Fibroblast of the aortic adventitia (primary cell): ENCODE measurements around the gene BAZ1B. TPM values are rescaled to one million over a fixed set of nuclear protein-coding genes. Genes with fewer than 3 reads are reported as not detected.
"Not testable (repeated sequence)": the region's sequence is repeated elsewhere in the genome, so short reads cannot be mapped to it uniquely, and the experiment has no call there.

Experiments
- DNase-seq: peaks from one replicate; pipeline ENCODE4 v3.0.0-alpha.2; 2010; ENCODE audit warnings: low read depth
- H3K4me3 ChIP-seq: 2 replicates; pipeline ENCODE4 v1.5.1; 2011; ENCODE audit warnings: low read depth, mild to moderate bottlenecking, control low read depth, low read length, moderate library complexity
- CTCF ChIP-seq: IDR thresholded peaks from 2 replicates; pipeline ENCODE4 v1.5.1; 2011; ENCODE audit warnings: mild to moderate bottlenecking, low read length, control low read depth, inconsistent platforms; ENCODE audit not compliant: insufficient read depth
- total RNA-seq: library from RNA; depleted of rRNA; stranded (reverse); fragments of >200 nt; gene quantifications from 2 replicates; pipeline ENCODE4 v1.2.3, GENCODE V29; 2012; ENCODE audit warnings: low replicate concordance

BAZ1B gene
- total RNA-seq = 75.6 and 175 TPM in 2 replicates

GRCh38 chr7:73522105-73522872 is at the start of gene BAZ1B:
Gene BAZ1B, minus strand, starts transcription at chr7:73522293. Its CDS starts 360 bp downstream, at chr7:73521933.
- TF ChIP-seq CTCF = peak; percentile 21
- peak; percentile 99 for DNase-seq
- peak within 1 kb of the TSS; percentile 78 for H3K4me3 ChIP-seq

DNA sequence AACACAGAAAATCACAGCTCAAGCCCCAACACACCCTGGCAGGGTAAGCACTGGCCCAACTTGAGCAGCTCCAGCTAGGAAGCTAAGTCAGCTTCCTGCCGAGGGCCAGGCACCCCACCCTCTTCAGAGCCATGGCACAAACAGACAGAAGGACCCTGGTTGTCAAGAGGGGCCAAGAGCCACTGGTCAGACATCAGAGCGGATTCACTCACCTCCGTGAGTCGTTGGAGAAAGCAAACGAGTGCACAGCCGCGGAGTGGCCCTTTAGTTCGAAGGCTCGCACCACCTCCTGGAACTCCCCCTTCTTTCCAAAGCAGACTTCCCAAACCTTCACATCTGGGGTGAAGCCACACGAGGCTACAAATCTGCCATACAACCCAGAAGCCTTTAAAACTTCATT is 48.9 kb upstream of the BAZ1B start:
- H3K4me3 ChIP-seq = no peak overlapping the region
- TF ChIP-seq CTCF = no peak
- DNase-seq = no peak

- no peak overlapping the region for H3K4me3 ChIP-seq
- DNase-seq = no peak
- no peak for TF ChIP-seq CTCF
Measured at GRCh38 chr7:73570521-73570920, 48.4 kb upstream of the BAZ1B start.

- no peak overlapping the region for H3K4me3 ChIP-seq
- no peak for DNase-seq
- TF ChIP-seq CTCF = no peak
Measured at GRCh38 chr7:73569042-73569608, 47.0 kb upstream of the BAZ1B start.

DNA sequence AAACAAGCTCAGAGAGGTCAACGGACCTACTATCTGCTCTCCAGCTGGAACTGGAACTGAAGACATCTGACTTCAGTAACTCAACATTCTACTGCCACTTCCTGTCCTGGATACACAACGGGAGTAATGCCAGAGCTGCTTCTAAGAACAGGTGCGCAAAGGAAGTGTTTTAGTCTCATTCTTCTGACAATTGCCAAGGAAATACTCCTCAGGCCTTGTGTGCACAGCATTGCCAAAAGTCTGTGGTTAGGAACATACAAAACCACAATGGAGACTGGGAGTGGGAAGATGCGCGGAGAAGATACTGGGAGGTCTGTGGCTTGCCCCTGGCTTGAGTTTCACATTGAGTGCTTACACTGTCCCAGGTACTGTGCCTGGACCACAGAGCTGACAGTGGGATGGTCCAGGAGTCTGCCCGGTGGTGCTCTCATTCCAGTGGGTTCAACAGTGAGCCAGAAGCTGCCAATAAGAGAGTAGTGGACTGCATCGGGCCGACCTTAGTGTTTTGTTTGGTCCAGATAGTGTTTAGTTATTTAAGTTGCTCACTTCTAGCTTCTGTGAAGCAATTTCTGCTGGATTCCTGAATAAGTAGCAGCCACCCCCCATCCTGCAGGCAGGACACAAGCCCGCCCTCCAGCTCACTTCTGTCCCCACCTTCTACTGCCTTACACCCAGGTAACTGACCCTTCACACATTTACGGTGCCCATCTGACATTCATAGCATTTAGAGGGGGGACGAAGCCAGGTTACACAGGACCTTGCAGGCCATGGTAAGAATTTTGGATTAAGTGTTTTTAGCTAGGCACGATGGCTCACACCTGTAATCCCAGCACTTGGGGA is 46.0 kb upstream of the BAZ1B start:
- TF ChIP-seq CTCF = no peak
- no peak overlapping the region for H3K4me3 ChIP-seq
- no peak for DNase-seq

- TF ChIP-seq CTCF = no peak
- no peak for DNase-seq
- no peak overlapping the region for H3K4me3 ChIP-seq
Measured at GRCh38 chr7:73567140-73567539, 45.0 kb upstream of the BAZ1B start.

DNA sequence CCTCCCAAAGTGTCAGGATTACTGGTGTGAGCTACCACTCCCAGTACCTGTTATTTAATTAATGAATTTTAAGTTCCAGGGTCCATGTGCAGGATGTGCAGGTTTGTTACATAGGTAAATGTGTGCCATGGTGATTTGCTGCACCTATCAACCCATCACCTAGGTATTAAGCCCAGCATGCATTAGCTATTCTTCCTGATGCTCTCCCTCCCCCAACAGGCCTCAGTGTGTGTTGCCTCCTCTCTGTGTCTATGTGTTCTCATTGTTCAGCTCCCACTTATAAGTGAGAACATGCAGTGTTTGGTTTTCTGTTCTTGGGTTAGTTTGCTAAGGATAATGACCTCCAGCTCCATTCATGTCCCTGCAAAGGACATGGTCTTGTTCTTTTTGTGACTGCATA is 44.3 kb upstream of the BAZ1B start:
- DNase-seq, H3K4me3 ChIP-seq: not testable (repeated sequence)
